IPS-11a (cell line): ENCODE results near the gene ZDHHC23.

Source experiments
- H3K4me3 ChIP-seq: one replicate; pipeline ENCODE4 v1.5.1; 2013; ENCODE audit warnings: low read depth, low read length, control low read depth

The ZDHHC23 gene, protein sequence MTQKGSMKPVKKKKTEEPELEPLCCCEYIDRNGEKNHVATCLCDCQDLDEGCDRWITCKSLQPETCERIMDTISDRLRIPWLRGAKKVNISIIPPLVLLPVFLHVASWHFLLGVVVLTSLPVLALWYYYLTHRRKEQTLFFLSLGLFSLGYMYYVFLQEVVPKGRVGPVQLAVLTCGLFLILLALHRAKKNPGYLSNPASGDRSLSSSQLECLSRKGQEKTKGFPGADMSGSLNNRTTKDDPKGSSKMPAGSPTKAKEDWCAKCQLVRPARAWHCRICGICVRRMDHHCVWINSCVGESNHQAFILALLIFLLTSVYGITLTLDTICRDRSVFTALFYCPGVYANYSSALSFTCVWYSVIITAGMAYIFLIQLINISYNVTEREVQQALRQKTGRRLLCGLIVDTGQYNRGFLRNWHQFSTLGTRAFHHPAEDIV

DNA sequence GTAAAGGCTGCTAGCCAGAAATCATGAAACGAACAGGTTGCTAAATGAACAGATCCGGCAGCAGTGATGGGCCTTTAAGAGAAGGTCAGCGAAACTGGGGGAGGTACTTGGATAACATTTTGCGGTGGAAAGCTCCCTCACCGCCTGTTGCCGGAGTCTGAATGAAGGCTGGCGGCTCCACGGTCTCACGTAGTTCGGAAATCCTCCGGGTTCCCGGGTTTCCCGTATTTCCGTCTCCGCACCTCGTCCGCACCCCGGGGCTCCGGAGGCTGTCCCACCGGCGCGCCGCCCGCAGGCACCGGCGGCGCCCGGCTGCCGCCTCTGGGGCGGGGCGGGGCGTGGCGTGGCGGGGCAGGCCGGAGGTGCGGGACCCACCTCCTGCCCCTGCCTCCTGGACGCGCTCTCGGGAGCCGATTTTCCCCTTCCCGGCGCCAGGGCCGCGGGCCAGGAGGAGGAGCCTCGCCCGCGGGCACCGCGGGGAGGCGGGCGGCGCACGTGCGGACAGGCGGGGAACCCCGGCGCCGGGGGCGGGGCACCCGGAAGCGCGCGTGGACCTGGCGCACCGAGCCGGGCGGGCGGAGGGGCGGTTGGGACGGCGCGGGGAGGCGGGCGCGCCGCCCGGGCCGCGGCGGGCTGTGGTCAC lies at the start of gene ZDHHC23:
Gene ZDHHC23 (plus strand): TSS at position 642 of the 643 bp plus-strand sequence. CDS start 790 bp downstream, outside the sequence.
- H3K4me3 ChIP-seq, result peak within 1 kb of the TSS; percentile 69

DNA sequence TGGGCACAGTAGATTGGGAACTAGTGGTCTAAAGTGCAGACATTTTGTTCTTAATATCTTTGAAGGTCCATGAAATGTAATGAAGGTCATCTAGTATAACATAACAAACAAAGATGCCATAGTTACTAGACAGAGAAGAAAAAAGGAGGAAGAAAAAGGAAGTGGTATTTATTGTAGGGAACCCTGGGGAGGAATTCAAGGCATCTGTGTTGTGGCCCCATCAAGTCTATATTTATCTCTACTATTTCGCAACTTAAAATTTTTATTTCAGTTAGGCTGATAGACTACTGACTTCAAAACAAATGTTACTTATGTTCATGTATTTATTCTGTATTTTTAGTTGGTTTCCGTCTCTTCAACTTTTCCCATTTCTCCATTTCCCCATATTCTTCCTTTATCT lies 48.9 kb upstream of the ZDHHC23 start:
- no peak overlapping the region for H3K4me3 ChIP-seq

DNA sequence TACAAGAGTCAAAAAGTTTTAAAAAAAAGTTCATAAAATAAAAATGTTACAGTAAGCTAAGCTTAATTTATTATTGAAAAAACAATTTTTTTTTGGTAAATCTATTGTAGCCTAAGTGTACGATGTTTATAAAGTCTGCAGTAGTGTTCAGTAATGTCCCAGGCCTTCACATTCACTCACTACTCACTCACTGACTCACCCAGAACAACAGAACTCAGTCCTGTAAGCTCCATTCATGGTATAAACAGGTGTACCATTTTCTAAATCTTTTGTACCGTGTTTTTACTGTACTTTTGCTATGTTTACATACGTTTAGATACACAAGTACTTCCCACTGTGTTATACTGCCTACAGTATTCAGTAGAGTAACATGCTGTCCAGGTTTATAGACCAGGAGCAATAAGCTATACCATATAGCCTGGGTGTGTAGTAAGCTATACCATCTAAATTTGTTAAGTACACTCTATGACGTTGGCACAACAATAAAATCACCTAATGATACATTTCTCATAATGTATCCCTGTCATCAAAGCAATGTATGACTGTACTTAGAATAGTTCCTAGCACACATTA lies 41.2 kb upstream of the ZDHHC23 start:
- H3K4me3 ChIP-seq, result no peak overlapping the region

DNA sequence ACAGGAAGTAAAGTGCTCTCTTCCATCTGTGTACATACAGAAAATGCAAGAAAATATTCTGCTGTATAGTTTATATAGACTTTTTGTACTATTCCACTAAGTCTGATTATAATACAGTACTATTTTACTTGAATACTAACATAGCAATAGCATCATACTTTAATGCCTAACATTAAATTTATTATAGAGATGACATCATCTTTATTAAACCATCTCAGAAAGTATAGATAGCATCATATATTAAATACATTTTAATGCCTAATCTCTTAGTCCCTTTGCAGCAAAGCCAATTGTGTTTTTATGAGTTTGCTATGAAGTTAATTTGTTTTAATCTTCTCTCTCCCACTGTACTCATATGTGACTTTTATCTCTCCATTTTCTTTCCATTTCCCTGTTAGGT lies 39.7 kb upstream of the ZDHHC23 start:
- no peak overlapping the region for H3K4me3 ChIP-seq

DNA sequence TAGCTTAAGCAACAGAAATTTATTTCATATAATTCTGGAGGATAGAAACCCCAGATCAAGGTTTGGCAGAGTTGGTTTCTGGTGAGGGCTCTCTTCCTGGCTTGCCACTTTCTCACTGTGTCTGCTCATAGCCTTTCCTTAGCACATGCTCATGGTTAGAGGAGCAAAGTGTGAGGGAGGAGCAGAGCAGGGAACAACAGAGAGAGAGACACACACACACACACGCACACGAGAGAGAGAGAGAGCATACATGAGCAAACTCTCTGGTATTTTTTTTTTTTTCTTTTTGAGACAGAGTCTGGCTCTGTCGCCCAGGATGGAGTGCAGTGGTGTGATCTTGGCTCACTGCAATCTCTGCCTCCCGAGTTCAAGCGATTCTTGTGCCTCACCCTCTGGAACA lies 36.8 kb upstream of the ZDHHC23 start:
- H3K4me3 ChIP-seq, result no peak overlapping the region

DNA sequence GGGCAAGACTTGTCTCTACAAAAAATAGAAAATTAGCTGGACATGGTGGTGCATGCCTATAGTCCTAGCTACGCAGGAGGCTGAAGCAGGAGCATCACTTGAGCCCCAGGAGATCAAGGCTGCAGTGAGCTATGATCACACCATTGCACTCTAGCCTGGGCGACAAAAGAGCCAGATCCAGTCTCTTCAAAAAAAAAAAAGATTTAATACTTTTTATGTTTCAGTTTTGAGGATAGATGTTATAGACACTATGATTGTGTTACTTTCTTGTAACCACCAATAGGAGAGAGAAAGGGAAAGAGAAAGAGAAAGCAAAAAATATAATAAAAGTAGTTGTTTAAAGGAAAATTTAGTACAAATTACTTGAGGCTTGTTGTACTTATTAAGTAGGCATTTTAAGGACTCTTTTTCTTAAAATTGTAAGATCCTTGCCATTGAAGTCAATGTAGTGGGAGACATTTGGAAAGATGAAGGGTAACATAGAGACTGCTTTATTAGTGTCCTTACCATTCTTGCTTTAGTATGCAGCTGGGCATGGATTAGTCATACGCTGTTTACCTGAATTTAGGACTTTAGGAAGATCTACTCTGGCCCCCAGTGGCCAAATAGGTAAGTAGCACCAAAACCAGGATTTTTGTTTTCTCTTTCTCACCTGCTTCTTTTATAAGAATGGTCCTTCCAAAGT lies 35.1 kb upstream of the ZDHHC23 start:
- no peak overlapping the region for H3K4me3 ChIP-seq

DNA sequence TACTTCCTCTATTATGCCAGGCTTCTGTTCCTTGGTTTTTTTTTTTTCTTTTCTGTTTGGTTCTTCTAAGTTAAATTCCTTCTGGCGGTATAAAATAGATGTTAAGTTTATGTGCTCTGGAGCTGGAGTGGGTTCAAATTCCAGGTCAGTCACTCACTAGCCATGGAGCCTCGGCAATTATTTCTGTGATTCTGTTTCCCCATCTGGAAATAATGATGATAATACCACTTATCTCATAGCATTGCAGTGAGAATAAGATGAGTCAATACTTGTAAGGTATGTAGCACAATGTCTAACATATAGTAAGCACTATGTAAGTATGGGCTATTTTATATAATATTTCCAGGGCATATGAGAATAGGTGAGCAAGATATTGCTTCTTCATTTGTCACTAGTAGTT lies 33.2 kb upstream of the ZDHHC23 start:
- H3K4me3 ChIP-seq, result no peak overlapping the region

DNA sequence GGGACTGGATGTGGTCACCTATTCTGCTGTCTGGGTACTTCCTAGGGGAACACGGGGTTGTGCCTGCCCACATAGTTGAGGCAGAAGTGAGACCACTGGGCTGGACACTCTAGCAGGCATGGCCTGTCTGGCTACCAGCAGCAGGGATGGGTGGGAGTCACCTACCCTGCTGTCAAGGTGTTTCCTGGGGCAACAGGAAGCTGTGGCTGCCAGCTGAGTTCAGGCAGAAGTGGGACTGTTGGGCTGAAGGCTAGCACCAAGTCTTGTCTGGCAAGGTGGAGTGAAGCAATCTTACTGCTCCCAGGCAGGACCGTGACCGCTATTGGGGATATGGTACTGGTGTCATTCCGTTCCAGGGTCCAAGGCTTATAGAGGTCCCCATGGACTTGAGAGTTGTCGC lies 20.3 kb upstream of the ZDHHC23 start:
- no peak overlapping the region for H3K4me3 ChIP-seq

DNA sequence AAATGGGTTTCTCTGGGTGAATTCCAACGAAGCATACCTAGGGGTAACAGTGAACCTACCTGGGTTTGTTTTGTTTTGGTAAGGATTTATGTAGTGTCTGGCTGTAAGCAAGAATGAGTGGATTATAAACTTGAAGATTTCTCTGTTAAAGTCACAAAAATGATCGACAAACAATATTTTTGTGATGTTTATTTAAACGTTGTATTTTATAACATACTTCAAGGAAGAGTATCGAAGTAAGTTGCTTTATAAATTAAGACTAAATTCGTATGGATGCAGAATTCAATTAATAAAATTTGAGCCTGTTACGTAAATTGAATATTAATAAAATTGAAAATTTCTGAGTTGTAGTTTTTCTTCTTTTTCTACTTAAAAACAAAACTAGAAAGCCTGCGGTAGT lies 982 bp upstream of the ZDHHC23 start:
- H3K4me3 ChIP-seq, result peak overlapping the region; percentile 69

DNA sequence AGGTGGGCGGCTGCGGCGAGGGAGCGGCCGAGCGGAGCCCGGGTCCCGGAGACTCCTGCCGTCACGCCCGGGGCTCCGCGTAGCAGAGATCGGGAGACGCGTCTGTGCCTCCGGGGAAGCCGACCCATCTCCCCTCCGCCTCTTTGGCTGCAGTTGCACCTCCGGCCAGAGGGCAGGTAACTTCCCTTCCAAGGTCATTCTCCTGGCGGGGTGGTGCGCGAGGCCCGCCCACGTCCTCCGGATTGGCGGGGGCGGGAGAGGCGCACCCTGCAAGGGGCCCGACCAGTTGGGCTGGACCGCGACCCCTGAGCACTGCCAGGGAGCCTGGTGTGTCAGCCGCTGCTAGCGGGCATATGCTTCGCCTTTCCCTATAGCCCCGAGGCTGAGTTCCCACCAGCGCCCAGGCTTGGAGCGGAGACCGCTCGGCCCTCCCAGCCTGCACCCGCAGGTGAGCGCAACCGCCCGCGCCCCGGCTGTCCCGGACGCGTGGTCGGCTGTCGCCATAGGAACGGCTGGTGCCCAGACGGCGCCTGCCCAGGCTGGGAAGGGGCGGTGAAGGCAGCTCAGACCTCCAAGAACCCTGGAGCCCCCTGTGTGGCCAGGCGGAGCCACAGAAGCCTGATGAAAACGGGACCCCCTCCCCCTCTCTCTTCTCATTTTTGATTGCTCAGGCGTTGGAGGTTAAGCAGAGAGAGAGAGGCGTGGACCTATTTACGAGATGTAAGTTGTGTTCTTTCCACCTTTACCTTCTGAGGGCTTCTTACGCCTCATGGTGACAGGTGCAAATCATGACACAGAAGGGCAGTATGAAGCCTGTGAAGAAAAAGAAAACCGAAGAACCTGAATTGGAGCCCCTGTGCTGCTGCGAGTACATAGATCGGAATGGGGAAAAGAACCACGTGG lies 453 bp downstream of the ZDHHC23 start:
- peak overlapping the region; percentile 69 for H3K4me3 ChIP-seq

DNA sequence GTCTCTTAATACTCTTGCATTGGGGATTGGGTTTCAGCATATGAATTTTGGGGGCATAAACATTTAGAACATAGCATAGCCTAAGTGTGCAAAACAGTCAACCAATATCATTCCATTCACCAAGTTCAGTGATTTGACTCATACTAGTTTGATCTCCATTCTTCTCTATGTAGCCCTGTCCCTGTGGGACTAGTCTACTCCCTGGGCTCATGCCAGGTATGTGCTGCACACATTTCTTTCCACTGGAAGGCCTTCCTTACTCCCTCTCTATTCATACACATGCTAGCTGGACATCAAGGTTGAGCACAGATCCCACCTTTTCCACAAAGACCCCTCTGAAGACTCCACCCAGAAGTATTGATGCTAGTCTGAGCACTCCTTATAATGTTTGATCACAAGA lies 5.1 kb downstream of the ZDHHC23 start:
- H3K4me3 ChIP-seq, result no peak overlapping the region

DNA sequence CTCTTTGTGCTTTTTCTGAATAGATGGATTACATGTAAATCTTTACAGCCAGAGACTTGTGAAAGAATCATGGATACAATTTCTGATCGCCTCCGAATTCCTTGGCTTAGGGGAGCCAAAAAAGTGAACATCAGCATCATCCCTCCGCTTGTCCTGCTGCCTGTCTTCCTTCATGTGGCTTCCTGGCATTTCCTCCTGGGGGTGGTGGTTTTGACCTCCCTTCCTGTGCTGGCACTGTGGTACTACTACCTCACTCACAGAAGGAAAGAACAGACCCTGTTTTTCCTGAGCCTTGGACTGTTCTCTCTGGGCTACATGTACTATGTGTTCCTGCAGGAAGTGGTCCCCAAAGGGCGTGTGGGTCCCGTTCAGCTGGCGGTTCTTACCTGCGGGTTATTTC lies 5.9 kb downstream of the ZDHHC23 start:
- no peak overlapping the region for H3K4me3 ChIP-seq

DNA sequence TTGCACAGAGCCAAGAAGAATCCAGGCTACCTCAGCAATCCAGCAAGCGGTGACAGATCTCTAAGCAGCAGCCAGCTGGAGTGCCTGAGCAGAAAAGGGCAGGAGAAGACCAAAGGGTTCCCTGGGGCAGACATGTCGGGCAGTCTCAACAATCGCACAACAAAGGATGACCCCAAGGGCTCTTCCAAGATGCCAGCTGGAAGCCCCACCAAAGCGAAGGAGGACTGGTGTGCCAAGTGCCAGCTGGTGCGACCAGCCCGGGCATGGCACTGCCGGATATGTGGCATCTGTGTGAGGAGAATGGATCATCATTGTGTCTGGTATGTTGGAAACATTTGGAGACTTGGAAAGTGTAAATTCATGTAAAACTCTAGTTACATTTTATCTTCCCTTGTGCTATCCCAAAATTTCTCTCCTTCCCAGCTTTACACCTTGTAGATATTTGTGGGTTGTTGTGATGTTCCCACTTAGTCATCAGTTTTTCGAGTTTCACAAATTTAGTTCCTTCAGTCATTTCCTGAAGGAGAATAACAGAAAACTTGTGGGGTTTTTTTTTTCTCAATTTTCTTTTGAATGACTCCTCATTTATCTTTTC lies 6.4 kb downstream of the ZDHHC23 start:
- H3K4me3 ChIP-seq, result no peak overlapping the region

DNA sequence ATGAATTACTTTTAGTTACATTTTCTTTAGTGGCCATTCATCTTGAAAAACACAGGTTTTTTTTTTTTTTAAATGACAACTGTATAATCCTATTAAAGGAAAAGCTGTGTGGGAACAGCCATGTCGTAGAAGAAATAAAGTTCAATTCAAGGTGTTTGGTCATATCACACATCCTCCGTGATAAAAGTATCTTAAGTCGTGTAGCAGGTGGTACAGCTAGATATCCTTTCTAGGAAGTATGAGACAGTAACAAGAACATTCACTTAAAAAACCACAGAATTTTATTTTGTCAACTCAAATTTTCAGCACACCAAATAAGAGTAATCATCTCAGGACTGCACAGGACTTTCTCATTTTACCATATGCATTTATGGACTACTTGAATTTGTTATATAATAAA lies 16.1 kb downstream of the ZDHHC23 start:
- H3K4me3 ChIP-seq, result no peak overlapping the region

DNA sequence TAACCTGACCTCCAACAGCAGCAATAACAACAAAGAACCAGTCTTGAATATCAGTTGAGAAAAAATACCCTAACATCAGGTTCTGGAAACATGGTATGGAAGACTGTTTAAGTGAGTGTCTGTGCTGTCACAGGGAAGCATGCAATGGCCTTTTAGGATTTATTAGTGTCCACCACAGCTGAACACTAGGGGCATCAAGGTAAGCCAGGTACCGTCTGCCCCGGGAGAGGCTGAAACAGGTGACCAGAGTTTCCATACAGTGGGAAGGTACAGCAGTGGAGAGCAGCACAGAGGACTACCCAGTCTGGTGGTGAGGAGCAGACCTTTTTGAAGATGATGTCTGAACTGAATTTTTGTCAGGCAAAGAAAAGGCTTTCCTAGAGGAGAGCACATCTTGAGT lies 18.4 kb downstream of the ZDHHC23 start:
- H3K4me3 ChIP-seq, result no peak overlapping the region

DNA sequence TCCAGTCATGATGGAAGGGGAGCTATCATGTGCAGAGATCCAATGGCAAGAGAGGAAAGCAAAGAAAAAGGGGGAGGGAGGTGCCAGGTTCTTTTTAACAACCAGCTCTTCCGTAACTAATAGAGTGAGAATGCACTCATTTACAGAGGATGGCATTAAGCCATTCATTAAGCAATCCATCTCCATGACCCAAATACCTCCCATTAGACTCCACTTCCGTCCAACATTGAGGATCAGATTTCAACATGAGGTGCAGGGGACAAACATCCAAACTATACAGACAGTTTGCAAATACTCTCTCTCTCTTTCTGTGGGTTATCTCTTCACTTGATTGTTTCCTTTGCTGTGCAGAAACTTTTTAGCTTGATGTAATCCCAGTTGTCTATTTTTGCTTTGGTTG lies 21.2 kb downstream of the ZDHHC23 start:
- no peak overlapping the region for H3K4me3 ChIP-seq

DNA sequence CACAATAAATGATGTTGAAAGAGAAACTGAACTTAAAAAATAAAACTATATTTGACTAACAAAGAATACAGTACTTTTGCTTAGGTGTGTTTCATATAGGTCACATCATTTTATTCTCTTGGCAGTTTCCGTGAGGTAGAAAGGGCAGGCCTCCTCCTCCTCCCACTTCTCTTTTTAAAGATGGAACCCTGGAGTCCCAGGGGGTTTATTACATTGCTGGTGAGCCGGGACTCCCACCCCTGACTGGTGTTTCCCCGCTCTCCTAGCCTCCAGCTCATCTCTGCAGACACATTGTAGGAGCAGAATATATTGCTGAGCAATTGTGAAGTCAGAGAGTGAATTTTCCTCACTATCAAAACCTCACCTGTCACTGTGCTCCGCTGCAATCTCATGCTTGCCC lies 30.0 kb downstream of the ZDHHC23 start:
- no peak overlapping the region for H3K4me3 ChIP-seq

DNA sequence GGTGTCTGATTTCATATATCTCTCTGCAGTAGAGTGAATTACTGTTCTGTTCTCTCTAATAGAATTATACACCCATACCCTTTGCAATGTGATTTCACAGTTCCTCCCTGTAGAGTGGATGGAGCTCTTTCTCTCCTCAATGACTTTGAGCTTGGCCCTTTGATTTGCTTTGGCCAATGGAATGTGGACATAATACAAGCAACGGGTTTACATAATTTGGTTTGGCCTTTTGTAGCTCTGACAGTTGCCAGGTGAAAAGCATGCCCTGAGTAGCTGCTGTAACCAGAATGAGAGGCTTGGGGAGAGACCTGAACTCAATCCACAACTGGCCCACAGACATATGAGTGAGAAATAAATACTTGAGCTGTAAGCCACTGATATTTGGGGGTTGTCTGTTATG lies 32.1 kb downstream of the ZDHHC23 start:
- H3K4me3 ChIP-seq, result no peak overlapping the region

DNA sequence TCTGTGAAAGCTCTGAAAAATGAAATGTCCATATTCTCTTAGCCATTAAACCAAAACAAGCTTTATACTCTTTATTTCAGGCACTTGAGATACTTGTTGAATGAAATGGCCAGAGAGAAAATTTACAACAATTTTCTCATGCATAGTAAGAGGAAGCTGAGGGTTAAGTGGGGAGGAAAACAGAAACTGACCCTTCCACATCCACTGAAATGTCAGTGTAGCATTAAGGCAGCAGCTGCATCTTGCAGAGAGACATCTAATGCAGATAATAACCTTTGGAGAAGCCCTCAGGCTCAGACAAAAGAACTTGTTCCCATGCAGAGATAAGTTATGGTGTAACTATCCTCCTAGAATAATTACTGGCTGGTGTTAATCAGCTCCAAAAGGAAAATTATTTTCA lies 34.0 kb downstream of the ZDHHC23 start:
- H3K4me3 ChIP-seq, result no peak overlapping the region

DNA sequence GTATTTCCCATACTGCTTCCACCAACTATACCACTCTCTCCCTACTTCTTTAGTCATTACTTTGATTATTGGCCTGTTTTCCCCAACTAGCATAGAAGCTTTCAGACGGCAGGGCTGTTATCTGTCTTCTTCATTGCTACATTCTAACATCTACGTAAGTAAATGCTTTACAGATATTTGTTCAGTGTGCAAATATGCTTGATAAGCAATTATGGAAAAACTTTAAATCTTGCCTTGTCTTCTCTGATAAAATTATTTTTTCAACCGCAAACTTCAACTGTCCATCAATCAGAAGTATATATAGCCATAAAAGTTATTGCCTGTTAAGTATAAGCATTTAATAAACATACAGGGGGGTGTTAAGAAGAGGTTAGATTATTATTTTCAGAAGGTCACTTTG lies 35.7 kb downstream of the ZDHHC23 start:
- H3K4me3 ChIP-seq, result no peak overlapping the region
